ENCODE results near the gene SEPTIN12. TPM values are rescaled to one million over a fixed set of nuclear protein-coding genes. Genes with fewer than 3 reads are reported as not detected.

SEPTIN12 gene
- total and polyA plus RNA-seq, 4 donors = not detected

DNA sequence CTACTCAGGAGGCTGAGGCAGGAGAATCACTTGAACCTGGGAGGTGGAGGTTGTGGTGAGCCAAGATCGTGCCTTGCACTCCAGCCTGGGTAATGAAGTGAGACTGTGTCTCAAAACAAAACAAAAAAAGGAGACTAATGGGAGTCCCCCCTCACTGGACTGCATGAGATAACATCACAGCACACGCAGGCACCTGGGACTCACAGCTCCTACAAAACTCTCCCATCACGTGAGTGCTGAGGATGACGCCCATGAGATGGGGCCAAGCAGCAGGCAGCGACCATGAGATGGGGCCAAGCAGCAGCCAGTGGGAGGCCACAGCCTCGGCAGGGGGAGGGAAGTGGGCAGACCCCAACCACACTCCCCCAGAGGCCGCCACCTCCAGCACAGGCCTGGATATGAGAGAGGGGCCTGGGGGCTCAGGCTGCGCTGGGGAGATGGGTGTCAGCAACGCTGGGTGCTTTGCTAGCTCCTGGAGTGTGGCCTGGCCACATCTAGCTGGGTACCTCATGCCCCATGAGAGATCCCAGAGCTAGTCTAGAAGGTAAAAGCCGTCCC is 38.4 kb downstream of the SEPTIN12 start:
- H3K27ac ChIP-seq (ENCODE audit: low read depth in 1 of 2, low read length in 2 of 2) = no peak overlapping the region
- H3K27me3 ChIP-seq (ENCODE audit: control insufficient read depth in 4 of 4, insufficient read depth in 4 of 4, low read length in 3 of 4) = no peaks in the 10 kb centered on the region
- H3K9ac ChIP-seq (ENCODE audit: low read depth in 1 of 2, low read length in 2 of 2) = no peak overlapping the region
- TF ChIP-seq HNF4A (conservative IDR thresholded peaks at IDR 0.05) = no peak
- TF ChIP-seq FOXA1 (IDR thresholded peaks at IDR 0.05) = no peak
- H3K36me3 ChIP-seq (ENCODE audit: control insufficient read depth in 4 of 4, insufficient read depth in 3 of 4, low read depth in 1 of 4, low read length in 3 of 4) = peaks cover 12 to 40% (median 18%) of the 10 kb centered on the region in 4 donors
- H3K9me3 ChIP-seq (ENCODE audit: control insufficient read depth in 4 of 4, low read length in 3 of 4) = no peaks in the 10 kb centered on the region
- H3K4me3 ChIP-seq (ENCODE audit: low read depth in 1 of 3, low read length in 3 of 3) = no peak overlapping the region
- WGBS = 94% methylated on average over 10 of the region's 10 CpGs
- DNase-seq (ENCODE audit: low spot score) = no peak
- H3K4me1 ChIP-seq (ENCODE audit: control insufficient read depth in 4 of 4, insufficient read depth in 4 of 4, low read length in 3 of 4) = no peaks in the 10 kb centered on the region

DNA sequence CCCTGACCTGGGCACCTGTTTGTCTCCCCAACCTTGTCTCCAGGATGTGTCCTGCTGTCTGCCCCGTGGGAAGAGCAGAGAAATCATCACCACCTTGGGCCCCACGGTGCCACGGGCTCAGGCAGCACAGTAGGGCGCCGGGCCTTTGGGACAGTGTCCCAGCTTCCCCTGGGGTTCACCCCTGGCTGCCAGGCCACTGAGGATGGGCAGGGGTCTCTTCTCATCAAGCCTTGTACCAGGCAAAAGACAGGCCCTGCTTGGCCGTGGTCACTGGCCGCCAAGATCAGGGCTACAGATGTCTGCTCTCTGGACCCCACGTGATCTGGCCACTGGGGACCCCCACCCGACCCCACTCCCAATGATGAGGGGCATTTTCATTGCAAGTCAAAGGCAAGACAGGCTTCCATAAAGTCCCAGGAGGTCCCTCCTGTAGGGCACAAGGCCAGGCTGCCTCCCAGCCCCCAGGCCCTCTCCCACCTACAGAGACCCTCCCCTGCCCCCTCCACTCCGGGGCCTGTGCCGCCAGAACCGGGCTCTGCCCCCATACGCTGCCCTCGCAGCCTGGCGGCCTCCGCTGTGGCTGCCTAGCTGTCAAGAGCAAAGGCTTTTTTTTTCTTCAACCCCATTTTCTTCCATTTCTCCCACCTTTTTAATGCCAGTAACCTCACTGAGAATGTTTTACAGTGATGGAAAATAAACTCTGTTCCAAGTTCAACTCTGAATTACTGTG is 39.3 kb downstream of the SEPTIN12 start:
- no peak for TF ChIP-seq HNF4G (IDR thresholded peaks at IDR 0.05)
- TF ChIP-seq, protein P1, sequence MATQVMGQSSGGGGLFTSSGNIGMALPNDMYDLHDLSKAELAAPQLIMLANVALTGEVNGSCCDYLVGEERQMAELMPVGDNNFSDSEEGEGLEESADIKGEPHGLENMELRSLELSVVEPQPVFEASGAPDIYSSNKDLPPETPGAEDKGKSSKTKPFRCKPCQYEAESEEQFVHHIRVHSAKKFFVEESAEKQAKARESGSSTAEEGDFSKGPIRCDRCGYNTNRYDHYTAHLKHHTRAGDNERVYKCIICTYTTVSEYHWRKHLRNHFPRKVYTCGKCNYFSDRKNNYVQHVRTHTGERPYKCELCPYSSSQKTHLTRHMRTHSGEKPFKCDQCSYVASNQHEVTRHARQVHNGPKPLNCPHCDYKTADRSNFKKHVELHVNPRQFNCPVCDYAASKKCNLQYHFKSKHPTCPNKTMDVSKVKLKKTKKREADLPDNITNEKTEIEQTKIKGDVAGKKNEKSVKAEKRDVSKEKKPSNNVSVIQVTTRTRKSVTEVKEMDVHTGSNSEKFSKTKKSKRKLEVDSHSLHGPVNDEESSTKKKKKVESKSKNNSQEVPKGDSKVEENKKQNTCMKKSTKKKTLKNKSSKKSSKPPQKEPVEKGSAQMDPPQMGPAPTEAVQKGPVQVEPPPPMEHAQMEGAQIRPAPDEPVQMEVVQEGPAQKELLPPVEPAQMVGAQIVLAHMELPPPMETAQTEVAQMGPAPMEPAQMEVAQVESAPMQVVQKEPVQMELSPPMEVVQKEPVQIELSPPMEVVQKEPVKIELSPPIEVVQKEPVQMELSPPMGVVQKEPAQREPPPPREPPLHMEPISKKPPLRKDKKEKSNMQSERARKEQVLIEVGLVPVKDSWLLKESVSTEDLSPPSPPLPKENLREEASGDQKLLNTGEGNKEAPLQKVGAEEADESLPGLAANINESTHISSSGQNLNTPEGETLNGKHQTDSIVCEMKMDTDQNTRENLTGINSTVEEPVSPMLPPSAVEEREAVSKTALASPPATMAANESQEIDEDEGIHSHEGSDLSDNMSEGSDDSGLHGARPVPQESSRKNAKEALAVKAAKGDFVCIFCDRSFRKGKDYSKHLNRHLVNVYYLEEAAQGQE (IDR thresholded peaks at IDR 0.05) = no peak
- no peak for TF ChIP-seq SP1 (IDR thresholded peaks at IDR 0.05)
- no peak for TF ChIP-seq NR2F2 (IDR thresholded peaks at IDR 0.05)
- no peak for TF ChIP-seq GABPA (IDR thresholded peaks at IDR 0.05 in 1 of 2, conservative IDR thresholded peaks at IDR 0.05 in 1 of 2)
- no peak for TF ChIP-seq JUND (IDR thresholded peaks at IDR 0.05)
- TF ChIP-seq, protein P2, sequence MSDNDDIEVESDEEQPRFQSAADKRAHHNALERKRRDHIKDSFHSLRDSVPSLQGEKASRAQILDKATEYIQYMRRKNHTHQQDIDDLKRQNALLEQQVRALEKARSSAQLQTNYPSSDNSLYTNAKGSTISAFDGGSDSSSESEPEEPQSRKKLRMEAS (IDR thresholded peaks at IDR 0.05) = no peak
- TF ChIP-seq, protein P3, sequence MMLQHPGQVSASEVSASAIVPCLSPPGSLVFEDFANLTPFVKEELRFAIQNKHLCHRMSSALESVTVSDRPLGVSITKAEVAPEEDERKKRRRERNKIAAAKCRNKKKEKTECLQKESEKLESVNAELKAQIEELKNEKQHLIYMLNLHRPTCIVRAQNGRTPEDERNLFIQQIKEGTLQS (IDR thresholded peaks at IDR 0.05) = no peak
- TF ChIP-seq HNF4A (conservative IDR thresholded peaks at IDR 0.05) = no peak
- TF ChIP-seq FOXA1 (IDR thresholded peaks at IDR 0.05) = no peak
- TF ChIP-seq, protein P4, sequence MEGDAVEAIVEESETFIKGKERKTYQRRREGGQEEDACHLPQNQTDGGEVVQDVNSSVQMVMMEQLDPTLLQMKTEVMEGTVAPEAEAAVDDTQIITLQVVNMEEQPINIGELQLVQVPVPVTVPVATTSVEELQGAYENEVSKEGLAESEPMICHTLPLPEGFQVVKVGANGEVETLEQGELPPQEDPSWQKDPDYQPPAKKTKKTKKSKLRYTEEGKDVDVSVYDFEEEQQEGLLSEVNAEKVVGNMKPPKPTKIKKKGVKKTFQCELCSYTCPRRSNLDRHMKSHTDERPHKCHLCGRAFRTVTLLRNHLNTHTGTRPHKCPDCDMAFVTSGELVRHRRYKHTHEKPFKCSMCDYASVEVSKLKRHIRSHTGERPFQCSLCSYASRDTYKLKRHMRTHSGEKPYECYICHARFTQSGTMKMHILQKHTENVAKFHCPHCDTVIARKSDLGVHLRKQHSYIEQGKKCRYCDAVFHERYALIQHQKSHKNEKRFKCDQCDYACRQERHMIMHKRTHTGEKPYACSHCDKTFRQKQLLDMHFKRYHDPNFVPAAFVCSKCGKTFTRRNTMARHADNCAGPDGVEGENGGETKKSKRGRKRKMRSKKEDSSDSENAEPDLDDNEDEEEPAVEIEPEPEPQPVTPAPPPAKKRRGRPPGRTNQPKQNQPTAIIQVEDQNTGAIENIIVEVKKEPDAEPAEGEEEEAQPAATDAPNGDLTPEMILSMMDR (IDR thresholded peaks at IDR 0.05; ENCODE audit: low read depth, low read length, missing input control) = no peak
- no peak for TF ChIP-seq TAF1 (conservative IDR thresholded peaks at IDR 0.05)
- TF ChIP-seq, protein P5, sequence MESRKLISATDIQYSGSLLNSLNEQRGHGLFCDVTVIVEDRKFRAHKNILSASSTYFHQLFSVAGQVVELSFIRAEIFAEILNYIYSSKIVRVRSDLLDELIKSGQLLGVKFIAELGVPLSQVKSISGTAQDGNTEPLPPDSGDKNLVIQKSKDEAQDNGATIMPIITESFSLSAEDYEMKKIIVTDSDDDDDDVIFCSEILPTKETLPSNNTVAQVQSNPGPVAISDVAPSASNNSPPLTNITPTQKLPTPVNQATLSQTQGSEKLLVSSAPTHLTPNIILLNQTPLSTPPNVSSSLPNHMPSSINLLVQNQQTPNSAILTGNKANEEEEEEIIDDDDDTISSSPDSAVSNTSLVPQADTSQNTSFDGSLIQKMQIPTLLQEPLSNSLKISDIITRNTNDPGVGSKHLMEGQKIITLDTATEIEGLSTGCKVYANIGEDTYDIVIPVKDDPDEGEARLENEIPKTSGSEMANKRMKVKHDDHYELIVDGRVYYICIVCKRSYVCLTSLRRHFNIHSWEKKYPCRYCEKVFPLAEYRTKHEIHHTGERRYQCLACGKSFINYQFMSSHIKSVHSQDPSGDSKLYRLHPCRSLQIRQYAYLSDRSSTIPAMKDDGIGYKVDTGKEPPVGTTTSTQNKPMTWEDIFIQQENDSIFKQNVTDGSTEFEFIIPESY (IDR thresholded peaks at IDR 0.05) = no peak
- TF ChIP-seq RXRA (IDR thresholded peaks at IDR 0.05) = no peak
- no peak for TF ChIP-seq YY1 (IDR thresholded peaks at IDR 0.05)
- no peak for DNase-seq (ENCODE audit: low spot score)
- H3K4me3 ChIP-seq (ENCODE audit: low read depth in 1 of 3, low read length in 3 of 3) = no peak overlapping the region
- H3K9me3 ChIP-seq (ENCODE audit: control insufficient read depth in 4 of 4, low read length in 3 of 4) = no peaks in the 10 kb centered on the region
- H3K36me3 ChIP-seq (ENCODE audit: control insufficient read depth in 4 of 4, insufficient read depth in 3 of 4, low read depth in 1 of 4, low read length in 3 of 4) = peaks cover 12 to 35% (median 16%) of the 10 kb centered on the region in 4 donors
- WGBS = 92% methylated on average over 16 of the region's 16 CpGs
- H3K27me3 ChIP-seq (ENCODE audit: control insufficient read depth in 4 of 4, insufficient read depth in 4 of 4, low read length in 3 of 4) = no peaks in the 10 kb centered on the region
- H3K9ac ChIP-seq (ENCODE audit: low read depth in 1 of 2, low read length in 2 of 2) = no peak overlapping the region
- H3K27ac ChIP-seq (ENCODE audit: low read depth in 1 of 2, low read length in 2 of 2) = no peak overlapping the region
- H3K4me1 ChIP-seq (ENCODE audit: control insufficient read depth in 4 of 4, insufficient read depth in 4 of 4, low read length in 3 of 4) = no peaks in the 10 kb centered on the region
